Calu3 (cell line): ENCODE measurements around the gene VIPR2. TPM values are rescaled to one million over a fixed set of nuclear protein-coding genes. Genes with fewer than 3 reads are reported as not detected.

Experiments used
- BruUV-seq: library from RNA; stranded (reverse); fragments of 400-500 nt; replicated peaks from 2 replicates; lab custom pipeline; 2021; lab: Mats Ljungman, UMichigan
- CTCF ChIA-PET: fragments of 300-600 bp; sonication (Branson Sonifier 250); formaldehyde crosslinking; loops from one replicate; lab custom pipeline; 2022; ENCODE audit warnings: antibody characterized with exemption; lab: Charles Lee
- DNase-seq: peaks from one replicate; pipeline ENCODE4 v3.0.0; 2022
- H3K27ac Mint-ChIP-seq: one replicate; pipeline ENCODE4 v1.8.0; 2022; ENCODE audit warnings: mixed read lengths; ENCODE audit not compliant: unreplicated experiment
- H3K27me3 Mint-ChIP-seq: one replicate; pipeline ENCODE4 v1.8.0; 2022; ENCODE audit warnings: mixed read lengths; ENCODE audit not compliant: unreplicated experiment
- H3K36me3 Mint-ChIP-seq: one replicate; pipeline ENCODE4 v1.8.0; 2022; ENCODE audit warnings: mild to moderate bottlenecking, moderate library complexity, mixed read lengths; ENCODE audit not compliant: insufficient read depth, unreplicated experiment
- H3K4me1 Mint-ChIP-seq: one replicate; pipeline ENCODE4 v1.8.0; 2022; ENCODE audit warnings: mild to moderate bottlenecking, low read depth, mixed read lengths; ENCODE audit not compliant: unreplicated experiment
- H3K4me3 Mint-ChIP-seq: one replicate; pipeline ENCODE4 v1.8.0; 2022; ENCODE audit warnings: mild to moderate bottlenecking, low read depth, moderate library complexity, mixed read lengths; ENCODE audit not compliant: unreplicated experiment
- H3K9me3 Mint-ChIP-seq: one replicate; pipeline ENCODE4 v1.8.0; 2022; ENCODE audit warnings: low read depth, mixed read lengths; ENCODE audit not compliant: unreplicated experiment
- CTCF ChIP-seq: fragments of 200-600 bp; IDR thresholded peaks from one replicate; pipeline ENCODE4 v1.8.0; 2022; ENCODE audit warnings: antibody characterized with exemption; ENCODE audit not compliant: unreplicated experiment
- intact Hi-C: fragments of 100-400 bp; cut with micrococcal nuclease; formaldehyde crosslinking; loops from one replicate; pipeline ENCODE4 v1.10.0; 2022; ENCODE audit not compliant: unreplicated experiment
- total RNA-seq: library from RNA; stranded (reverse); gene quantifications from 2 replicates; pipeline ENCODE4 v1.2.3, GENCODE V29; 2022

The VIPR2 gene
- total RNA-seq, 1 experiment from 2014 or later: not detected

- no TSS peak for BruUV-seq
- DNase-seq: no peak
- peaks cover 3% of the 10 kb centered on the region for H3K9me3 Mint-ChIP-seq
- CTCF ChIA-PET: no interaction called here
- intact Hi-C loops: no loop called here
- no peaks in the 10 kb centered on the region for H3K36me3 Mint-ChIP-seq
- H3K27ac Mint-ChIP-seq: no peak overlapping the region
- H3K4me1 Mint-ChIP-seq: no peaks in the 10 kb centered on the region
- H3K4me3 Mint-ChIP-seq: no peak overlapping the region
- H3K27me3 Mint-ChIP-seq: peaks cover 14% of the 10 kb centered on the region
- no peak for TF ChIP-seq CTCF
These were observed 16.7 kb downstream of the VIPR2 start for GRCh38 chr7:159127691-159128642.

- TF ChIP-seq CTCF: no peak
- Mint-ChIP-seq H3K4me1 (no peaks in the 10 kb centered on the region), H3K27me3 (peaks cover 14% of the 10 kb centered on the region), H3K27ac (no peak overlapping the region), H3K4me3 (no peak overlapping the region), H3K9me3 (peaks cover 3% of the 10 kb centered on the region), H3K36me3 (no peaks in the 10 kb centered on the region)
- intact Hi-C loops: no loop called here
- no peak for DNase-seq
- no TSS peak for BruUV-seq
- CTCF ChIA-PET: no interaction called here
These were observed 18.1 kb downstream of the VIPR2 start for GRCh38 chr7:159126311-159127260.

GRCh38 chr7:159125955-159126270 lies 18.8 kb downstream of the VIPR2 start:
- BruUV-seq: no TSS peak

More at GRCh38 chr7:159125955-159126270, 18.8 kb downstream of the VIPR2 start:
- no peak for DNase-seq
- Mint-ChIP-seq H3K36me3 (no peaks in the 10 kb centered on the region), H3K27ac (no peak overlapping the region), H3K4me1 (no peaks in the 10 kb centered on the region), H3K27me3 (peaks cover 14% of the 10 kb centered on the region), H3K9me3 (no peaks in the 10 kb centered on the region), H3K4me3 (no peak overlapping the region)
- intact Hi-C loops: no loop called here
- CTCF ChIA-PET: no interaction called here
- TF ChIP-seq CTCF: no peak
